ENCODE data around the gene MAOA.

DNA sequence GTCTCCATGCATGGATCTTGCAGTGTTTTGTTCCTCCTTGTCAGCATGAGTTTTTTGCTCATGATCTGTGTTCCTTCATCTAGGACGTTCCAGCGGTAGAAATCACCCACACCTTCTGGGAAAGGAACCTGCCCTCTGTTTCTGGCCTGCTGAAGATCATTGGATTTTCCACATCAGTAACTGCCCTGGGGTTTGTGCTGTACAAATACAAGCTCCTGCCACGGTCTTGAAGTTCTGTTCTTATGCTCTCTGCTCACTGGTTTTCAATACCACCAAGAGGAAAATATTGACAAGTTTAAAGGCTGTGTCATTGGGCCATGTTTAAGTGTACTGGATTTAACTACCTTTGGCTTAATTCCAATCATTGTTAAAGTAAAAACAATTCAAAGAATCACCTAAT is 88.2 kb downstream of the MAOA start:
- TF ChIP-seq CTCF (IDR thresholded peaks at IDR 0.05), result no peak
- TF ChIP-seq POLR2A (IDR thresholded peaks at IDR 0.05; ENCODE audit: low read depth), result no peak

Data from esophagus muscularis mucosa (tissue), 3 donors.